GM12878 (cell line): ENCODE results near the gene FBXW12. TPM values are rescaled to one million over a fixed set of nuclear protein-coding genes. Genes with fewer than 3 reads are reported as not detected.

Experiments used
- ATAC-seq: fragments of 200-7000 bp; cut with Tn5 transposase; 3 replicates; pipeline ENCODE4 v1.9.1; 2020; ENCODE audit warnings: mild to moderate bottlenecking, moderate library complexity
- BruUV-seq: library from RNA; stranded (reverse); fragments of 400-500 nt; replicated peaks from 2 replicates; lab custom pipeline; 2021; lab: Mats Ljungman, UMichigan
- CTCF ChIA-PET: fragments of 300-600 bp; sonication (Branson Sonifier 250); formaldehyde crosslinking; extraction: SDS; loops from one replicate; lab custom pipeline; 2021; ENCODE audit warnings: inconsistent platforms; lab: Yijun Ruan, JAX
- POLR2A ChIA-PET: fragments of 350-600 bp; formaldehyde crosslinking; extraction: SDS; loops from one replicate; lab custom pipeline; 2021; ENCODE audit warnings: inconsistent platforms; lab: Charles Lee
- RAD21 ChIA-PET: fragments of 300-600 bp; sonication (Branson Sonifier 250); formaldehyde crosslinking; loops from one replicate; lab custom pipeline; 2023; ENCODE audit warnings: antibody characterized with exemption; ENCODE audit not compliant: unreplicated experiment; lab: Charles Lee
- SMC1A ChIA-PET: fragments of 300-600 bp; sonication (Branson Sonifier 250); formaldehyde crosslinking; loops from one replicate; lab custom pipeline; 2023; ENCODE audit not compliant: unreplicated experiment, uncharacterized antibody; lab: Charles Lee
- DNase-seq: peaks from one replicate; pipeline ENCODE4 v3.0.0-alpha.2; 2011; ENCODE audit warnings: low read depth, low spot score
- FAIRE-seq: peaks from 3 replicates; lab custom pipeline; 2011; peaks lifted over from hg19 to GRCh38; lab: Jason Lieb, UNC
- H2AFZ ChIP-seq: 2 replicates; pipeline ENCODE4 v1.6.0; 2011; ENCODE audit warnings: low read depth, low read length, control low read depth; ENCODE audit not compliant: control insufficient read depth
- H3K27ac ChIP-seq: 2 replicates; pipeline ENCODE4 v1.5.1; 2011; ENCODE audit warnings: control low read depth; ENCODE audit not compliant: control insufficient read depth, insufficient read depth
- H3K27me3 ChIP-seq, 2 experiments: replicated peaks in 1 of 2; 2 replicates each; pipeline versions ENCODE4 v1.6.0 to v1.6.1; 2011; ENCODE audit warnings: low read length in 1 of 2; ENCODE audit not compliant: control insufficient read depth in 2 of 2, insufficient read depth in 2 of 2
- H3K36me3 ChIP-seq, 2 experiments: 2 replicates each; pipeline ENCODE4 v1.5.1; 2011; ENCODE audit warnings: low read length in 1 of 2; ENCODE audit not compliant: control insufficient read depth in 2 of 2, insufficient read depth in 2 of 2
- H3K4me1 ChIP-seq: 2 replicates; pipeline ENCODE4 v1.6.1; 2011; ENCODE audit warnings: mild to moderate bottlenecking, low read length, moderate library complexity, mixed read lengths; ENCODE audit not compliant: control insufficient read depth, insufficient read depth
- H3K4me2 ChIP-seq: 2 replicates; pipeline ENCODE4 v1.6.0; 2011; ENCODE audit warnings: control low read depth; ENCODE audit not compliant: control insufficient read depth, insufficient read depth
- H3K4me3 ChIP-seq: fragments of 200-600 bp; sonication (generic); 2 replicates; pipeline ENCODE4 v1.5.1; 2016
- H3K79me2 ChIP-seq: 2 replicates; pipeline ENCODE4 v1.6.0; 2011; ENCODE audit warnings: low read length; ENCODE audit not compliant: control insufficient read depth, insufficient read depth
- H3K9ac ChIP-seq: 2 replicates; pipeline ENCODE4 v1.8.0; 2011; ENCODE audit warnings: low read length, control low read depth, mixed read lengths; ENCODE audit not compliant: control insufficient read depth, insufficient read depth
- H3K9me3 ChIP-seq: replicated peaks from 3 replicates; pipeline ENCODE4 v1.5.1; 2011; ENCODE audit warnings: mild to moderate bottlenecking, low read length; ENCODE audit not compliant: control insufficient read depth, insufficient read depth
- H4K20me1 ChIP-seq: 2 replicates; pipeline ENCODE4 v1.6.0; 2011; ENCODE audit not compliant: control insufficient read depth, insufficient read depth
- ASH2L ChIP-seq: fragments of 300-600, 200-600 bp; sonication (generic); IDR thresholded peaks from 2 replicates; pipeline ENCODE4 v1.6.1; 2017; ENCODE audit warnings: low read depth, mild to moderate bottlenecking, borderline replicate concordance
- HDAC6 ChIP-seq: fragments of 200-600 bp; sonication (generic); IDR thresholded peaks from one replicate; pipeline ENCODE4 v1.8.0; 2017; ENCODE audit warnings: antibody characterized with exemption; ENCODE audit not compliant: unreplicated experiment
- HSF1 ChIP-seq: fragments of 150-350 bp; IDR thresholded peaks from 2 replicates; pipeline ENCODE4 v1.6.1; 2014; ENCODE audit warnings: mild to moderate bottlenecking, low read depth, low read length
- KDM1A ChIP-seq: fragments of 200-600 bp; sonication (generic); IDR thresholded peaks from 2 replicates; pipeline ENCODE4 v1.6.1; 2016; ENCODE audit warnings: borderline replicate concordance
- NR2C2 ChIP-seq: IDR thresholded peaks from 2 replicates; pipeline ENCODE4 v1.6.1; 2011; ENCODE audit warnings: borderline replicate concordance, low read depth; ENCODE audit not compliant: control insufficient read depth, insufficient read length
- POLR2A ChIP-seq: IDR thresholded peaks from 2 replicates; pipeline ENCODE4 v1.6.1; 2011; ENCODE audit warnings: low read depth, mild to moderate bottlenecking, low read length
- POLR2AphosphoS2 ChIP-seq: IDR thresholded peaks from 2 replicates; pipeline ENCODE4 v1.6.1; 2011; ENCODE audit warnings: low read depth, mild to moderate bottlenecking, low read length, improper control_type of control experiment, moderate library complexity
- PRDM15 ChIP-seq: fragments of 450-650 bp; formaldehyde crosslinking; IDR thresholded peaks from 2 replicates; pipeline ENCODE4 v1.4.0; 2020; ENCODE audit warnings: mild to moderate bottlenecking, moderate library complexity
- SREBF1 ChIP-seq: IDR thresholded peaks from 2 replicates; pipeline ENCODE4 v1.6.1; 2012; ENCODE audit warnings: mild to moderate bottlenecking, low read length
- SRF ChIP-seq, 2 experiments: IDR thresholded peaks; 2 replicates each; pipeline ENCODE4 v1.6.1; 2011; ENCODE audit warnings: low read depth in 2 of 2, low read length in 2 of 2, mild to moderate bottlenecking in 1 of 2, moderate library complexity in 1 of 2
- STAT3 ChIP-seq: IDR thresholded peaks from 2 replicates; pipeline ENCODE4 v1.6.1; 2011; ENCODE audit warnings: low read depth, low read length, improper control_type of control experiment
- TARDBP ChIP-seq: IDR thresholded peaks from 2 replicates; pipeline ENCODE4 v1.6.1; 2016; ENCODE audit warnings: borderline replicate concordance
- YBX1 ChIP-seq: fragments of 450-650 bp; IDR thresholded peaks from 2 replicates; pipeline ENCODE4 v1.6.1; 2016; ENCODE audit warnings: antibody characterized with exemption
- ZNF622 ChIP-seq: fragments of 450-650 bp; IDR thresholded peaks from 2 replicates; pipeline ENCODE4 v1.6.1; 2017; ENCODE audit warnings: mild to moderate bottlenecking, inconsistent platforms
- WGBS: methylation state at CpG from one replicate; pipeline ENCODE4 v1.1.6; 2016; ENCODE audit warnings: low lambda C conversion rate; ENCODE audit not compliant: insufficient replicate concordance, insufficient coverage; ENCODE audit errors: missing lambda C conversion rate; 5-methylcytosine and 5-hydroxymethylcytosine counted together
- in situ Hi-C: fragments of 300-500 bp; cut with MboI; formaldehyde crosslinking; loops from 9 replicates; pipeline ENCODE4 v1.14.3; 2018; ENCODE audit warnings: mixed read lengths
- intact Hi-C: fragments of 100-400 bp; cut with micrococcal nuclease; formaldehyde crosslinking; loops from one replicate; pipeline ENCODE4 v1.14.2; 2022; ENCODE audit not compliant: unreplicated experiment
- polyA plus RNA-seq, 11 experiments: library from polyadenylated mRNA; depleted of rRNA in 4 of 11; unstranded in 6 of 11; stranded (reverse) in 5 of 11; fragments of >200 nt; fragmentation: Nextera tagmentation in 4 of 11; fragmentation: Illumina TruSeq in 1 of 11; extraction: Ambion mirVana in 4 of 11; extraction: Trizol in 1 of 11; gene quantifications; 1 replicate in 1 of 11; 2 replicates in 10 of 11; pipeline versions ENCODE4 v1.2.1 to v1.2.3, GENCODE V29; 2011 to 2016; ENCODE audit warnings: inconsistent platforms in 2 of 11, missing spikeins in 2 of 11, low read depth in 1 of 11
- total RNA-seq, 4 experiments: library from RNA; depleted of rRNA in 3 of 4; stranded (reverse); fragments of >200 nt in 3 of 4; fragmentation: Illumina TruSeq in 1 of 4; extraction: Trizol in 1 of 4; gene quantifications; 2 replicates each; pipeline versions ENCODE4 v1.2.1 to v1.2.3, GENCODE V29; 2013 to 2021
- TF ChIP-seq, protein P1 (sequence below), 3 experiments: IDR thresholded peaks in 2 of 3; conservative IDR thresholded peaks in 1 of 3; 2 replicates each; pipeline ENCODE4 v1.5.1; 2011; ENCODE audit warnings: low read depth in 3 of 3, low read length in 3 of 3, mild to moderate bottlenecking in 3 of 3, control low read depth in 2 of 3, moderate library complexity in 2 of 3, inconsistent platforms in 1 of 3, mixed read lengths in 1 of 3; ENCODE audit not compliant: control insufficient read depth in 2 of 3, insufficient read depth in 1 of 3; ENCODE audit errors: extremely low read depth in 1 of 3
- TF ChIP-seq, protein P2 (sequence below): fragments of 450-650 bp; IDR thresholded peaks from 2 replicates; pipeline ENCODE4 v1.6.1; 2017; ENCODE audit warnings: borderline replicate concordance

The FBXW12 gene
- total and polyA plus RNA-seq, 10 of the 15 experiments (the other 5 are each of a cell fraction or from before 2014, with no cell fraction given) = 0.04 to 0.18 (median 0.12) TPM; not detected in 4

DNA sequence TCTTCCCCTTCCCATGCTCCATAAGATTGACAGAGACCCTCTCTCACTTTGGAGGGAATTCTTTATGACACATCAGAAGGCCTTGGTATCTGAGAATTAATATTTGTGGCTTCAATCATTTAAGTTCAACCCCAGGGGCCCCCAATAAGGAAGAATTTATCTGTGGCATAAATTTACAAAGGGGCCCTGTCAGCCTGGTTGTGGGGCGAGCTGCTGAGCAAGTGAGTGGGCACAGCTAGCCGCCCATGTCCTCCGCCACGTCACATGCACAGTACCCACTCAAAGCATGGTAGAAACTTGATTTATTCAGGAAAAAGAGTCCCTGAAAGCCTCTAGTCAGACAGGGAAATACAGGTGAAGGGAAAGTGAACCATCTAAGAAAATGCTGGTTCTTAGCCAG lies 44.5 kb downstream of the FBXW12 start:
- H3K9ac ChIP-seq = no peak overlapping the region
- in situ Hi-C loops = no loop called here
- FAIRE-seq (no peak), DNase-seq (no peak), ATAC-seq (no peak)
- no peaks in the 10 kb centered on the region for H3K27me3 ChIP-seq
- no peak overlapping the region for H3K4me2 ChIP-seq
- POLR2A ChIA-PET = interaction anchor here (0.6 kb wide), 2 partner anchors 289 to 475 kb away, joined by 3 to 4 read pairs; no protein-coding TSS in a partner anchor
- BruUV-seq = no TSS peak
- no peak overlapping the region for H3K4me3 ChIP-seq
- SMC1A ChIA-PET = interaction anchor here (2.0 kb wide), 1 partner anchor 15 kb away, joined by 7 read pairs; no protein-coding TSS in a partner anchor
- 1% methylated on average over 4 of the region's 4 CpGs for WGBS
- no peak overlapping the region for H3K27ac ChIP-seq
- H3K4me1 ChIP-seq = no peaks in the 10 kb centered on the region
- no peak overlapping the region for H2AFZ ChIP-seq
- H3K36me3 ChIP-seq = no peaks in the 10 kb centered on the region
- no peaks in the 10 kb centered on the region for H4K20me1 ChIP-seq
- no peaks in the 10 kb centered on the region for H3K79me2 ChIP-seq
- CTCF ChIA-PET = interaction anchor here (1.2 to 22.0 kb wide), 2 partner anchors 10 to 20 kb away, joined by 3 to 757 read pairs; partner anchors contain the start of genes CCDC51 and TMA7
- RAD21 ChIA-PET = interaction anchor here (3.8 kb wide), 1 partner anchor 20 kb away, joined by 15 read pairs; no protein-coding TSS in a partner anchor
- H3K9me3 ChIP-seq = no peaks in the 10 kb centered on the region
- intact Hi-C loops = no loop called here
- TF ChIP-seq, protein P1, sequence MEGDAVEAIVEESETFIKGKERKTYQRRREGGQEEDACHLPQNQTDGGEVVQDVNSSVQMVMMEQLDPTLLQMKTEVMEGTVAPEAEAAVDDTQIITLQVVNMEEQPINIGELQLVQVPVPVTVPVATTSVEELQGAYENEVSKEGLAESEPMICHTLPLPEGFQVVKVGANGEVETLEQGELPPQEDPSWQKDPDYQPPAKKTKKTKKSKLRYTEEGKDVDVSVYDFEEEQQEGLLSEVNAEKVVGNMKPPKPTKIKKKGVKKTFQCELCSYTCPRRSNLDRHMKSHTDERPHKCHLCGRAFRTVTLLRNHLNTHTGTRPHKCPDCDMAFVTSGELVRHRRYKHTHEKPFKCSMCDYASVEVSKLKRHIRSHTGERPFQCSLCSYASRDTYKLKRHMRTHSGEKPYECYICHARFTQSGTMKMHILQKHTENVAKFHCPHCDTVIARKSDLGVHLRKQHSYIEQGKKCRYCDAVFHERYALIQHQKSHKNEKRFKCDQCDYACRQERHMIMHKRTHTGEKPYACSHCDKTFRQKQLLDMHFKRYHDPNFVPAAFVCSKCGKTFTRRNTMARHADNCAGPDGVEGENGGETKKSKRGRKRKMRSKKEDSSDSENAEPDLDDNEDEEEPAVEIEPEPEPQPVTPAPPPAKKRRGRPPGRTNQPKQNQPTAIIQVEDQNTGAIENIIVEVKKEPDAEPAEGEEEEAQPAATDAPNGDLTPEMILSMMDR (IDR thresholded peaks at IDR 0.05 in 2 of 3, conservative IDR thresholded peaks at IDR 0.05 in 1 of 3; ENCODE audit: control insufficient read depth in 2 of 3, extremely low read depth in 1 of 3, insufficient read depth in 1 of 3, low read depth in 3 of 3, low read length in 3 of 3) = no peak
- TF ChIP-seq SRF (IDR thresholded peaks at IDR 0.05; ENCODE audit: low read depth in 2 of 2, low read length in 2 of 2) (no peak), STAT3 (no peak), YBX1 (no peak), POLR2AphosphoS2 (no peak), ASH2L (no peak), SREBF1 (no peak), NR2C2 (no peak), HSF1 (no peak), PRDM15 (CRISPR knock-in tag) (no peak), HDAC6 (no peak), ZNF622 (no peak), TARDBP (no peak), KDM1A (no peak), POLR2A (no peak)
- TF ChIP-seq, protein P2, sequence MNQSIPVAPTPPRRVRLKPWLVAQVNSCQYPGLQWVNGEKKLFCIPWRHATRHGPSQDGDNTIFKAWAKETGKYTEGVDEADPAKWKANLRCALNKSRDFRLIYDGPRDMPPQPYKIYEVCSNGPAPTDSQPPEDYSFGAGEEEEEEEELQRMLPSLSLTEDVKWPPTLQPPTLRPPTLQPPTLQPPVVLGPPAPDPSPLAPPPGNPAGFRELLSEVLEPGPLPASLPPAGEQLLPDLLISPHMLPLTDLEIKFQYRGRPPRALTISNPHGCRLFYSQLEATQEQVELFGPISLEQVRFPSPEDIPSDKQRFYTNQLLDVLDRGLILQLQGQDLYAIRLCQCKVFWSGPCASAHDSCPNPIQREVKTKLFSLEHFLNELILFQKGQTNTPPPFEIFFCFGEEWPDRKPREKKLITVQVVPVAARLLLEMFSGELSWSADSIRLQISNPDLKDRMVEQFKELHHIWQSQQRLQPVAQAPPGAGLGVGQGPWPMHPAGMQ = no peak
